HG02678 (cell line): ENCODE measurements around the gene MPPED1.

Experiments used
- ATAC-seq: cut with Tn5 transposase; IDR thresholded peaks from one replicate; pipeline ENCODE4 v1.9.1; 2021; ENCODE audit warnings: mild to moderate bottlenecking, moderate library complexity; ENCODE audit not compliant: unreplicated experiment

Gene MPPED1

GRCh38 chr22:43474161-43475101 lies 62.6 kb downstream of the MPPED1 start:
- no peak for ATAC-seq

DNA sequence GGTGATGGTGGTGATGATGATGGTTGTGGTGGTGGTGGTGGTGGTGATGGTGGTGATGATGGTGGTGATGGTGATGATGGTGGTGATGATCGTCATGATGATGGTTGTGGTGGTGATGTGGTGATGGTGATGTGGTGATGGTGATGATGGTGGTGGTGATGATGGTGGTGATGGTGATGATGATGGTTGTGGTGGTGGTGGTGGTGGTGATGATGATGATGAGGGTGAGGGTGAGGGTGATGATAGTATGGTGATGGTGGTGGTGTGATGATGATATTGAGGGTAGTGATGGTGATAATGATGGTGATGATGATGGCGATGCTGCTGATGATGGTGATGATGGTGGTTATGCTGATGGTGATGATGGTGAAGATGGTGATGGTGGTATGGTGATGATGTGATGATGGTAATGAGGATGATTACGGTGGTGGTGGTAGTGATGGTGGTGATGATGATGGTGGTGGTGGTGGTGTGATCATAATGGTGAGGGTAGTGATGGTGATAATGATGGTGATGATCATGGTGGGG lies 63.8 kb downstream of the MPPED1 start:
- ATAC-seq, result no peak

- ATAC-seq, result no peak
Observed at GRCh38 chr22:43476341-43476740, 64.5 kb downstream of the MPPED1 start.

DNA sequence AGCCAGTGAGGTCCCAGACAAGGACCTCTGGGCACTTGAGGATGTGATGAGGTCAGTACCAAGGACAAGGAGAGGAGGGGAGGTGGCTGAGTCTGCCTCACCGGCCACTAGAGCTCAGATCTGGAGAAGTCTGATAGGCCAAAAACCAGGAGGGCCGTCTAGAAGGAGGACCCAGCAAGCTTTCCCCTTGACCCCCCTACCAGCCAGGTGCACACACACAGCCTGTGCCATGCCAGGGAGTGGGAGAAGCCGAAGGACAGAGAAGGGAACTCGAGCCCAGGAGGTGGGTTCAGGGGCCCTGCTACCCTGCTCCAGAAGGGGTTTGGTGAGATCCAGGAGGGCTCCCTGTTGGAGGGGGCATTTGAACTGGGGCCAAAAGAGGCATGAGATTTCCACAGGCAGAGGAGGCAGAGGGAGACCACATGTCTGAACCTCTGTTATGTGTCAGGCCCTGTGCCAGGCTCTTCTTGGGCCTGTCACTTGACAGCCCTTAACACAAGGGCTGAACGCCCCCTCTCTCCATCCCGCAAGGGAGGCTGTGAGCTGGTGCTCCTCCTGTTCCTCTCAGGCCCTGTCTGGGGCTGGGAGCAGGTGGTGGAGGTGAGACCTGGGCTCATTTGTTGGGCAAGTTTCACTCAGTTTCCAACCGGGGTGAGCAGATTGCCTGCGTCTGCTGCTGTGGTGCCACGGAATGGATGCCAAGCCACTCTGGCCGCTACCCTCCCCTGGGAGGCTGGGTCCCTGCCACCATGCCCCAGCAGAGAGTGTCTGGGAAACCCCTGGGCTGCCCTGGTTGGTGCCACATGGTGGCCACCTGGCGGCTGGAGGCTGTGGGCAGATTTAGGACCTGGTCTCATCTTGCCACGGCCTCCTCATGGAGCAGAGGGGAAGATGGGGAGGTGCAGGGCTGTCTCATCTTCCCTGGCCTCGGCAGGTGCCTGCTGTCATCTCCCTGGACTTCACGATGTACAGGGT lies 65.2 kb downstream of the MPPED1 start:
- ATAC-seq, result no peak

DNA sequence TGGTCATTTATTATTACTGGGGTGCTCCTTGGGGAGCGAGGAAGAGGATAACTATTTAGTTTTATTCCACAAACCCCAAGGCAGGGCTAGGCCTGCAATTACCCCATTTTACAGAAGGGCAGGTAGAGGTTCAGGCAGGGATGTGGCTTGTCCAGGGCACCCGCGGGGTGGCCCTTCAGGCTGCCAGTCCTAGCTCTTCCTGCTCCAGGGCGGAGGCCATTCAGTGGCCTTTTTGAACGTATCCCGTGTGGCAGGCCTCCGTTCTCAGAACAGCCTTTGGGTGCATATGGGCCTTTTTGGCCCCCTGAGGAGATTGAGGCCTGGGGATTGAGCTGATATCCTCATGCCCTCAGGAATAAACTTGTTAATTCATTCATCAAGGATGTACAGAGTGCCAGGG lies 66.2 kb downstream of the MPPED1 start:
- no peak for ATAC-seq

DNA sequence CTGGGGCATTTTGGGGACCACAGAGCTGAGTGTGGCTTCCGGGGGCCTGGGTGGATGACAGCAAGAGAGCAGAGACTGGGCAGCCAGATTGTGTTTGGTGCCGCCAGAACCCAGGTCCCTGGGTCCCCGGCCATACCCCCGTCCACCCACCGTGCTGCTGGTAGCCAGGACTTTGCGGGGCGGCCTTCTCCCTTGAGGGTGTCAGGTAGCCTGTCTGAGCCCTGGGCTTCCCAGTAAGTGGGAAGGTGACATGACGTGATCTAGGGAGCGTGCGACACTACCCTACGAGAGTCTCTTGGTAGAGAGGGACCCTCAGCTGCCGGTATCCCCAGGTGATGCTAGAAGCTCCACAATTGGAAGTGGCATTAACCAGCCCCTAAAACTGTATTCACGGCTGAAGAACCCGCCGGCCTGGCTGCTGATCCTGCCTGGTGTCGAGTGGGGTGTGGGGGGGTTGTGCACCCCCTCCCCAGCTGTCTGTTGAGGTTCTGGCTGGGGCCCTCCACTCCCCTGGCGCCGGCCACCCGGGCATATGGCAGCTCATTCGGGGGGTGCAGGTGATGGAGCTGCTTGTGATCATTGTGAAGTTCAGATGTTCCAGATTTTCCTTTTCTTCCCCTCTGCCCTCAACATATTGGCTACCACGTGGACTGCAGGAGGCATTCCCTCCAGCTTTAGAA lies 66.9 kb downstream of the MPPED1 start:
- no peak for ATAC-seq

GRCh38 chr22:43479301-43479950 lies 67.6 kb downstream of the MPPED1 start:
- no peak for ATAC-seq

DNA sequence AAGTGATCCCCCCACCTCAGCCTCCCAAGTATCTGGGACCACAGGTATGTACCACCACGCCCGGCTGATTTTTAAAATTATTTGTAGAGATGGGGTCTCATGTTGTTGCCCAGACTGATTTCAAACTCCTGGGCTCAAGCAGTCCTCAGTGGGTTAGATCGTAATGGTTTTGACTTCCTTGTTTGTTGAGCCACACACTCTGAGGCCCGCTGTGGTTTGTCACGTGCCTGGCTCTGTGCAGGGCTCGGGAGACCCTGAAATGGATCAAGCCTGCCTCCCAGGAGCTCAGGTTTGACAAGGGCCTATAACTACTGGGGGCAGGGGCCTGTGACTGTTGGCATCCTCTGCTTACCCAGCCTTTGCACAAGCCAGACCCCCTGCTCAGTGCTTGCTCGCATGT lies 68.1 kb downstream of the MPPED1 start:
- no peak for ATAC-seq

- no peak for ATAC-seq
Observed at GRCh38 chr22:43481568-43482317, 69.9 kb downstream of the MPPED1 start.

GRCh38 chr22:43482318-43482625 lies 70.5 kb downstream of the MPPED1 start:
- ATAC-seq, result no peak

- ATAC-seq, result no peak
Observed at GRCh38 chr22:43483266-43483665, 71.5 kb downstream of the MPPED1 start.

DNA sequence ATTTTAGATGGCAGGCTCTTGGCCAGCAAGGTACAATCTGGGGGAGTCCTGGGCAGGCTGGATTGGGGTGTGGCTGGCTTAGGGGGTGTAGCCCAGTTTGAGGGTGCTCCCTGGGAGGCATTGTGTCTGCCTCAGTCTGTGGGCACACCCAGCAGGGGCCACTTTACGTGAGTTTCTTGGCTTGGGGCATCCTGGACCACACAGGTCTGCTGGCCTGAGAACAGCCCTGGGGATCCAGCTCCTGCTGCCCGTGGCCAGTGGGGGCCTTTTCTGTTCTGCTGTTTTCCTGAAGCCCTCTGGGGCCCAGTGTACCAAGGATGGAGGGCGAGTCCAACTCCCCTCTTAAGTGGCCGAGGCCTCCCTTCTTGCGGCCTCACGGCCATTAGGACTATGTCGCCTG lies 71.9 kb downstream of the MPPED1 start:
- no peak for ATAC-seq

GRCh38 chr22:43484227-43484626 lies 72.4 kb downstream of the MPPED1 start:
- ATAC-seq, result no peak

DNA sequence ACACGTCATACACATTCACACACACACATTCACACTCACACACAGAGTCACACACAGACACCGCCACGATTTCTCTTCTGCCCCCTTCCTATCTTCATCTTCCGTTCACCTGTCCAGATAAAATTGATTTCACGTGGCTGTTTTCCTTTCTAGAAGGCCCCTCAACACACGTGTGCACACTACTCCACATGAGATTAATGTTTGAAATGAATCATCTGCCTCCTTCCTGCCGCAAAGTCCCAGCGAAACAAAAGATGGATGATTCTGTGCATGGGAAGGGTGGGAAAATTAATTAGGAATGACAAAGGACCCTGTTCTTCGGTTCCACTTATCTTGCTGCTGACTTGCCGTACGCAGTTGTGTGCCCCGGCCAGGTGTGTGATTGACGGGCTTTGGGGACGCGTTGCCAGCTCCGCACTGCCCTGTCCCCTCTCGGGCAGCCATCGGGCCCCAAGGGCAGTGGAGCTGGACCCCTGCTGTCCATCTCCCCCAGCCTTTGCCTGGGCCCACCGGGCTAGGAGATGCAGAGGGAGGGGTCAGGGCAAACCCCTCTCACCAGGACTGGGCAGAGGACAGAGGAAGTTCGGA lies 73.8 kb downstream of the MPPED1 start:
- no peak for ATAC-seq

GRCh38 chr22:43487311-43488030 lies 75.7 kb downstream of the MPPED1 start:
- ATAC-seq, result no peak

DNA sequence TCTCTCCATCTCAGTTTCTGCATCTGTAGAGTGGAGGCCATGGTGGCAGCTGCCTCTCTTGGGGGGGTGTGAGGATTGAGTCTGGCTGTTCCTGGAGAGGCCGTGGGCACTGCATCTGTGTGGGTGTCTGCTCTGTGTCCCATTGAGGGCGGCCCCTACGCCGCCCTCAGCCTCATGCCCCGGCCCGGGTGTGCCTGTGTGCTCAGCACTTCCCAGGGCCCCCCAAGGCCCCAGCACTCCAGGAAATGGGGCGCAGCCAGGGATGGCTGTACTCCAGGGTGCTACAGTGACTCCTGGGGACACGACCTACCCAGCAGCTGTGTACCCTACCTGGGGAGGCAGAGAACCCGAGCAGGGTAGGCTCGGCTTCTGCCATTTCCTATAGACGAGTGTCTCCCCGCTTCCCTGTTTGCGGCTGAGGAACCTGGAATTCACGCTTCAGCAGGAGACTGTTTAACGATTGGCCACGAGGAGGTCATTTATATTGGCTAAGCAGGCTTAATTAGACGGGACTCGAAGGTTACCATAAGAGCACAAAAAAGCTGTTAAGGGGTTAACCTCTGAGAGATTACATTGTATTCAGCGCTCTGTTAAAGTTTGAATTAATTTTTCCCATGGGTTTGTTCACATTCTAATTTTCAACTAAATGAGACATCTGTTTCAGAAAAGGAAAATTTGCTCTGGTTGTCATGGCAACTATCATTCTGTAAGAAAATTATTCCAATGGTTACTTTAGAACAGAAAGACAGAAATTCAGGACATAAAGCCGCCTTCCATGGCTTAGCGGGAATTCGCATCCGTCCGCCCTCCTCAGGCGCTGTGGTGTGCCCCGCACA lies 76.4 kb downstream of the MPPED1 start:
- no peak for ATAC-seq

DNA sequence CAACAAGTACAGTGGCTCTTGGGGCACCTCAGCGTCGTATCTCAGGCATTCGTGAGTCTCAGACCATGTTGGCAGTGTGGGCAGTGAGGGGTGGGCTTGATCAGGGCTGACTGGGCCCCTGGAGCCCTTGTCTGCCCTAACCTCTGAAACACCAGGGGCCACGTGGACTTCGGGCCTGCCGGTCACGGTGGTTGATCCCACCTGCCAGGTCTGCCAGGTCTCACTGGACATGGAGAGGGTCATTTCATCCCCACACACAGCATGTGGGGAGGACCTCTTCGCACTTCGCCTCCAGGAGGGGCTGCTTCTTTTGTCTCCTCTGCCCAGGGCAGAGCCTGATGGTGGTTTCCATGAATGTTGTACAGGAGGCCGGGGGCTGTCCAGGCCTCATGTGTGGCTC lies 77.1 kb downstream of the MPPED1 start:
- no peak for ATAC-seq

DNA sequence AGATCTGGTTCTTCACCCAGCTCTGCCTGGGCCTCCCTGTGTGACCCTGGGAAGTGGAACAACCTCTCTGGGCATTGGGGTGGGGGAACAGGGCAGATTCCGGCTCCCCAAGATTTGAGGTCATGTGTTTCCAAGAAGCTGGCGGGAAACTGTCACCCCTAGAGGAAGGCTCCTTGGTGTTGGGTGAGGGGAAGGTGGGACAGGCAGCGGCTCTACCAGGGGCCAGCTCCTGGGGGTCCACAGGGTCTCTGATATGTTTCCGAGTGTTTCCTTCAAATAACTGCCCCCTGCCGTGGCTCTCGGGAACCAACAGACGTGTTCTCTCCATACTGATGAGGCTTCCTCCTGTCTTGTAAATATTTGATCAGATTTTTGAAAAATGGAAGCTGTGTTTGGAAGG lies 78.5 kb downstream of the MPPED1 start:
- ATAC-seq, result no peak
